Measurements from ENCODE around the gene RPS6KA3.

GRCh38 chrX:20300822-20301221 is 34.1 kb upstream of the RPS6KA3 start:
- TF ChIP-seq RXRA (IDR thresholded peaks at IDR 0.05; ENCODE audit: insufficient read depth, low read depth, low read length) = no peak
- TF ChIP-seq, protein P1, sequence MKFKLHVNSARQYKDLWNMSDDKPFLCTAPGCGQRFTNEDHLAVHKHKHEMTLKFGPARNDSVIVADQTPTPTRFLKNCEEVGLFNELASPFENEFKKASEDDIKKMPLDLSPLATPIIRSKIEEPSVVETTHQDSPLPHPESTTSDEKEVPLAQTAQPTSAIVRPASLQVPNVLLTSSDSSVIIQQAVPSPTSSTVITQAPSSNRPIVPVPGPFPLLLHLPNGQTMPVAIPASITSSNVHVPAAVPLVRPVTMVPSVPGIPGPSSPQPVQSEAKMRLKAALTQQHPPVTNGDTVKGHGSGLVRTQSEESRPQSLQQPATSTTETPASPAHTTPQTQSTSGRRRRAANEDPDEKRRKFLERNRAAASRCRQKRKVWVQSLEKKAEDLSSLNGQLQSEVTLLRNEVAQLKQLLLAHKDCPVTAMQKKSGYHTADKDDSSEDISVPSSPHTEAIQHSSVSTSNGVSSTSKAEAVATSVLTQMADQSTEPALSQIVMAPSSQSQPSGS (IDR thresholded peaks at IDR 0.05; ENCODE audit: low read length) = no peak
